Lower lobe of right lung (tissue), 2 donors: ENCODE measurements around the gene PTPRD. TPM values are rescaled to one million over a fixed set of nuclear protein-coding genes. Genes with fewer than 3 reads are reported as not detected.

Source experiments
- ATAC-seq, 2 donors: fragments of 200-7000 bp; cut with Tn5 transposase; one replicate each; pipeline ENCODE4 v1.9.1; 2020 to 2022; ENCODE audit warnings: mild to moderate bottlenecking in 2 of 2, moderate library complexity in 2 of 2
- DNase-seq: peaks from one replicate; pipeline ENCODE4 v3.0.0-alpha.2; 2020
- H3K27ac ChIP-seq: fragments of 200-600 bp; one replicate; pipeline ENCODE4 v1.8.0; 2022
- H3K27me3 ChIP-seq: fragments of 200-600 bp; one replicate; pipeline ENCODE4 v1.8.0; 2022; ENCODE audit warnings: low read depth
- H3K36me3 ChIP-seq: fragments of 200-600 bp; one replicate; pipeline ENCODE4 v1.8.0; 2022; ENCODE audit warnings: mild to moderate bottlenecking
- H3K4me1 ChIP-seq: fragments of 200-600 bp; one replicate; pipeline ENCODE4 v1.8.0; 2022
- H3K4me3 ChIP-seq: fragments of 200-600 bp; one replicate; pipeline ENCODE4 v1.8.0; 2022; ENCODE audit warnings: mild to moderate bottlenecking
- H3K9me3 ChIP-seq: fragments of 200-600 bp; one replicate; pipeline ENCODE4 v1.8.0; 2022
- CTCF ChIP-seq: fragments of 200-600 bp; IDR thresholded peaks from one replicate; pipeline ENCODE4 v1.8.0; 2022; ENCODE audit warnings: antibody characterized with exemption, mild to moderate bottlenecking
- intact Hi-C: fragments of 100-400 bp; cut with DNase I; formaldehyde crosslinking; loops from one replicate; pipeline ENCODE4 v1.11.0; 2022
- total RNA-seq: library from RNA; stranded (reverse); fragmentation: NEBNext Ultra II Directional; extraction: Animal tissue kit (Norgen Biotek cat#: 25700); gene quantifications from one replicate; pipeline ENCODE4 v1.2.1, GENCODE V29; 2021
- donor health status: DM: no; HTN: yes; CAD: no; lungs with severe emphysema.

PTPRD gene
- total RNA-seq, 1 donor from 2014 or later, result 17.2 TPM

- no peaks in the 10 kb centered on the region for H3K36me3 ChIP-seq
- TF ChIP-seq CTCF, result no peak
- no peak overlapping the region for H3K27ac ChIP-seq
- intact Hi-C loops, result no loop called here
- ATAC-seq, result no peak
- no peak for DNase-seq
- H3K9me3 ChIP-seq, result no peaks in the 10 kb centered on the region
- H3K4me1 ChIP-seq, result no peaks in the 10 kb centered on the region
- H3K4me3 ChIP-seq, result no peak overlapping the region
- H3K27me3 ChIP-seq, result peaks cover 13% of the 10 kb centered on the region
These were observed 1761.9 kb downstream of the PTPRD start for GRCh38 chr9:8850914-8851313.

GRCh38 chr9:8845808-8846207 is 1767.0 kb downstream of the PTPRD start:
- ATAC-seq (no peak), DNase-seq (no peak)
- H3K4me3 ChIP-seq, result no peak overlapping the region
- intact Hi-C loops, result no loop called here
- no peak for TF ChIP-seq CTCF
- no peaks in the 10 kb centered on the region for H3K4me1 ChIP-seq
- H3K27me3 ChIP-seq, result no peaks in the 10 kb centered on the region
- no peaks in the 10 kb centered on the region for H3K36me3 ChIP-seq
- H3K27ac ChIP-seq, result no peak overlapping the region
- H3K9me3 ChIP-seq, result no peaks in the 10 kb centered on the region

- no peak overlapping the region for H3K4me3 ChIP-seq
- DNase-seq, result no peak
- no peak for ATAC-seq
- H3K36me3 ChIP-seq, result no peaks in the 10 kb centered on the region
- no peaks in the 10 kb centered on the region for H3K4me1 ChIP-seq
- no peaks in the 10 kb centered on the region for H3K27me3 ChIP-seq
- intact Hi-C loops, result no loop called here
- TF ChIP-seq CTCF, result no peak
- no peak overlapping the region for H3K27ac ChIP-seq
- H3K9me3 ChIP-seq, result no peaks in the 10 kb centered on the region
These were observed 1767.4 kb downstream of the PTPRD start for GRCh38 chr9:8845376-8845775.

GRCh38 chr9:8844549-8844948 is 1768.3 kb downstream of the PTPRD start:
- intact Hi-C loops, result no loop called here
- H3K27me3 ChIP-seq, result no peaks in the 10 kb centered on the region
- H3K4me3 ChIP-seq, result no peak overlapping the region
- H3K4me1 ChIP-seq, result no peaks in the 10 kb centered on the region
- no peak for ATAC-seq
- H3K27ac ChIP-seq, result no peak overlapping the region
- DNase-seq, result no peak
- H3K36me3 ChIP-seq, result no peaks in the 10 kb centered on the region
- no peak for TF ChIP-seq CTCF
- no peaks in the 10 kb centered on the region for H3K9me3 ChIP-seq

- Histone ChIP-seq H3K4me3 (no peak overlapping the region), H3K9me3 (no peaks in the 10 kb centered on the region), H3K4me1 (no peaks in the 10 kb centered on the region), H3K27ac (no peak overlapping the region), H3K27me3 (no peaks in the 10 kb centered on the region), H3K36me3 (no peaks in the 10 kb centered on the region)
- TF ChIP-seq CTCF, result no peak
- ATAC-seq (no peak), DNase-seq (no peak)
- intact Hi-C loops, result no loop called here
These were observed 1770.2 kb downstream of the PTPRD start for GRCh38 chr9:8842402-8843193.
